Right cardiac atrium (tissue), 5 donors: ENCODE results near the gene PKP2. TPM values are rescaled to one million over a fixed set of nuclear protein-coding genes. Genes with fewer than 3 reads are reported as not detected.

Experiments
- ATAC-seq, 2 donors: fragments of 200-7000 bp; cut with Tn5 transposase; one replicate each; pipeline versions ENCODE4 v1.8.0 to v1.9.1; 2020; ENCODE audit warnings: moderate library complexity in 2 of 2, mild to moderate bottlenecking in 1 of 2
- DNase-seq, 3 donors: peaks; one replicate each; pipeline ENCODE4 v3.0.0-alpha.2; 2020
- H3K27ac ChIP-seq: one replicate; pipeline ENCODE4 v1.5.1; 2013; ENCODE audit warnings: mild to moderate bottlenecking, low read length, control low read depth, moderate library complexity
- H3K27me3 ChIP-seq: one replicate; pipeline ENCODE4 v1.6.1; 2013; ENCODE audit not compliant: control insufficient read depth, insufficient read depth
- H3K4me1 ChIP-seq: one replicate; pipeline ENCODE4 v1.6.1; 2013; ENCODE audit warnings: low read length; ENCODE audit not compliant: control insufficient read depth, insufficient read depth
- H3K4me3 ChIP-seq: one replicate; pipeline ENCODE4 v1.5.1; 2013; ENCODE audit warnings: low read length, control low read depth
- H3K9me3 ChIP-seq: one replicate; pipeline ENCODE4 v1.6.1; 2013; ENCODE audit warnings: low read length; ENCODE audit not compliant: control insufficient read depth
- WGBS: extraction: QIAGEN DNeasy Blood & Tissue Kit; methylation state at CpG from one replicate; pipeline ENCODE4 v1.1.7; 2013; 5-methylcytosine and 5-hydroxymethylcytosine counted together
- intact Hi-C, 4 donors: fragments of 100-400 bp; cut with DNase I; formaldehyde crosslinking; loops; one replicate each; pipeline versions ENCODE4 v1.11.0 to v1.14.0; 2022 to 2023
- polyA plus RNA-seq: library from polyadenylated mRNA; stranded (reverse); fragments of 200-250 nt; gene quantifications from one replicate; pipeline ENCODE4 v1.2.3, GENCODE V29; 2013
- total RNA-seq, 4 donors: library from RNA; stranded (reverse); fragmentation: NEBNext Ultra II Directional; extraction: Animal tissue kit (Norgen Biotek cat#: 25700); gene quantifications; one replicate each; pipeline ENCODE4 v1.2.1, GENCODE V29; 2021
- donor health status: healthy with polysubstance abuse.
- donor health status: DM: no; HTN: yes; CAD: no.
- donor health status: DM: no; HTN: no; CAD: no.
- donor health status: DM: no; HTN: yes; CAD: no; lungs with severe emphysema.
- donor health status: DM: yes; HTN: yes; CAD: no.

PKP2 gene
- total and polyA plus RNA-seq, 5 donors, result 84.6 to 374 (median 193) TPM

GRCh38 chr12:32837974-32838373, 58.6 kb downstream of the PKP2 start:
- ATAC-seq (no peak), DNase-seq (no peak)
- Histone ChIP-seq H3K9me3 (no peaks in the 10 kb centered on the region), H3K4me3 (no peak overlapping the region), H3K4me1 (no peaks in the 10 kb centered on the region), H3K27me3 (no peaks in the 10 kb centered on the region), H3K27ac (no peak overlapping the region)
- intact Hi-C loops, result no loop called here
- 96% methylated on average over 5 of the region's 5 CpGs for WGBS

- intact Hi-C loops, result no loop called here
- H3K27me3 ChIP-seq, result no peaks in the 10 kb centered on the region
- H3K9me3 ChIP-seq, result no peaks in the 10 kb centered on the region
- 69% methylated on average over 3 of the region's 3 CpGs for WGBS
- ATAC-seq (no peak), DNase-seq (no peak)
- H3K4me1 ChIP-seq, result no peaks in the 10 kb centered on the region
- H3K4me3 ChIP-seq, result no peak overlapping the region
- H3K27ac ChIP-seq, result no peak overlapping the region
These were observed 59.9 kb downstream of the PKP2 start for GRCh38 chr12:32836710-32837109.

DNA sequence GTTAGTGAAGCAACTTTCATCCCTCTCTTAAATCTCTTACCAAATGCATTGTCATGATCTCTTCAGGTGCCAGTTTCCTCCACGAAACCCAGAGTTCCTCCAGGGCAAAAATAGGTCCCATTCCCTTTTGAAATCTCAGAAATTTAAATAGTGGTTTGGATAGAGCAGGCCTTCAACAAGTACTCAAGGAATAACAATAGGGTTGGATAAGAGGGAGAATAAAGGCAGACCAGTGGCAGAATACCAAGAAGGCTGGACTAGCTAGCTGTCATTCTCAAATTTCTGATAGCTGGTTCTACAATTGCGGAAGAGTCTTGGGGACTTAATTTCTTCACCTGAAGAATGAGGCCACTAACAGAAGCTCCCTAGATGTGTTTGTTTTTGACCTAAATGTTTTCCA, 62.5 kb downstream of the PKP2 start:
- H3K4me1 ChIP-seq, result no peaks in the 10 kb centered on the region
- no peaks in the 10 kb centered on the region for H3K27me3 ChIP-seq
- no peak overlapping the region for H3K4me3 ChIP-seq
- DNase-seq (no peak), ATAC-seq (no peak)
- 78% methylated on average over 2 of the region's 2 CpGs for WGBS
- H3K9me3 ChIP-seq, result no peaks in the 10 kb centered on the region
- intact Hi-C loops, result no loop called here
- H3K27ac ChIP-seq, result no peak overlapping the region

DNA sequence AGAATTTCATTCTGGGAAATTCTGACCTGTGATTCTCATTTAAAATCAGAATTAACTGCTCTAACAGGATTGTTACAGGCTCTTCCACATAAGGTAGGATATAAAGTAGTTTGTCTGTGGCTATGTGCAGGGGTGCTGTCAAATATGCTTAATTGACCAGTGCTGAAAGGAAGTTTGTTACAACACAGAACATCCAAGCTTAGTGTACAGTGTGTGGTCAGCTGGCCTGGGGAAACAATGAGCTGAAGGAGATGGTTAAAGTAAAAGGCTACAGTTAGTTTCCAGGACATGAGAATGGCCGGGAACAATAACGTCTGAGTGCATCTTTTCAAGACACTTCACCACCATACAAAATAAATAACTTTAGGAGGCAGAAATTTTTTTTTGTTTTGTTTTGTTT, 68.0 kb downstream of the PKP2 start:
- intact Hi-C loops, result loop anchor here in 1 of 4 donors (10.0 kb wide), 1 partner anchor 66 kb away; the partner anchor contains the start of gene PKP2
- no peaks in the 10 kb centered on the region for H3K9me3 ChIP-seq
- H3K27ac ChIP-seq, result peak overlapping the region; percentile 75
- 66% methylated on average over 2 of the region's 2 CpGs for WGBS
- H3K4me1 ChIP-seq, result peaks cover 2% of the 10 kb centered on the region
- ATAC-seq (peak; percentile 14 to 39), DNase-seq (no peak)
- no peak overlapping the region for H3K4me3 ChIP-seq
- H3K27me3 ChIP-seq, result no peaks in the 10 kb centered on the region

DNA sequence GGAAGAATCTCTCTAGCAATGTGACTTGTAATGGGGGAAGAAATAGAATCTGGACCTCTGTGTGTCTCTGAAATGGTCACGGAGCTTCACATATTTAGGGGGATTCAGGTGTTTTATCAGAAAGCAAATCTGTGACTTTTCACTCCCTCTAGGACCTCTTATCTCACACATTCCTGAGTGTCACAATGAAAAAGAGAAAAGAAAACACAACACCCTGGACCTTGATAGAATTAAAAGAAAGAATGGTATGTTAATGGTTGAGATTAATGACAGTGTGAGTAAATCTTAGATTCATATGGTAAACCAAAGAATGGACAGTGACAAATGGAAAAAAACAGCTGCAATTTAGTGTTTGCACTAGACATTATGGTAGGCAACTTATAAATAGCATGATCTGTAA, 68.5 kb downstream of the PKP2 start:
- DNase-seq (no peak), ATAC-seq (no peak)
- Histone ChIP-seq H3K27me3 (no peaks in the 10 kb centered on the region), H3K9me3 (no peaks in the 10 kb centered on the region), H3K27ac (peak overlapping the region; percentile 88), H3K4me3 (no peak overlapping the region), H3K4me1 (peaks cover 2% of the 10 kb centered on the region)
- intact Hi-C loops, result loop anchor here in 1 of 4 donors (10.0 kb wide), 1 partner anchor 67 kb away; the partner anchor contains the start of gene PKP2
- WGBS, result 53% methylated on average over 1 of the region's 1 CpG

DNA sequence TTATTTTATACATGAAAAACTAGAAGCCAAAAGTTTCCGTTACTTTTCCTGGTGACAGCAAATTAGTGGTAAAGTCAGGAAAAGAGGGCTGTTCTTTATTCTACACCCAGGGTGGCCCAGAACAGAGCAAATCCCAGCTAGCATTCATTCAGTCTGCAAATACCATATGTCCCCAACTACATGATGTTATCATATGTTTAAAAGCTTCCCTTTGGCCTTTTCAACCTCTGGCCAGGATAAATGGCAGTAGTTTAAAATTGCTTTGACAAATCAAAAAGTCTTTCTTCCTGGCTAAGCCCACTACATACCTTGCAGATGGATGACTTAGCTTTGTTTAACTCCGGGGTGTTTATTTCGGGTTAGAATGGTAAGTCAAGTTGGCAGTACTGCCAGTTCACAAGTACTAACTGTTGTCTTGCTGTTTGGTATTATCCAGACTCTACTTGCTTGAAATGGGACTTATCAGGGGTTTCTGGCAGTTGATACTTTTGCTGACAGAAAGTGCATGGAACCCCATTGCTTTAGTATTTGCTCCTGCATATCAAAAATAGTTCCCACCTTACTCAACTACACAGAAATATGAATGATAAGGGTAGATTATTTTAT, 69.7 kb downstream of the PKP2 start:
- no peaks in the 10 kb centered on the region for H3K27me3 ChIP-seq
- H3K9me3 ChIP-seq, result no peaks in the 10 kb centered on the region
- intact Hi-C loops, result loop anchor here in 1 of 4 donors (10.0 kb wide), 1 partner anchor 68 kb away; the partner anchor contains the start of gene PKP2
- H3K4me3 ChIP-seq, result no peak overlapping the region
- ATAC-seq, result peak; percentile 38 to 59
- H3K4me1 ChIP-seq, result peaks cover 2% of the 10 kb centered on the region
- DNase-seq, result no peak
- H3K27ac ChIP-seq, result peak overlapping the region; percentile 36
- WGBS, result 45% methylated on average over 3 of the region's 3 CpGs

GRCh38 chr12:32824596-32824995, 72.0 kb downstream of the PKP2 start:
- ATAC-seq (no peak), DNase-seq (no peak)
- Histone ChIP-seq H3K27ac (no peak overlapping the region), H3K9me3 (no peaks in the 10 kb centered on the region), H3K4me1 (peaks cover 2% of the 10 kb centered on the region), H3K27me3 (no peaks in the 10 kb centered on the region), H3K4me3 (no peak overlapping the region)
- intact Hi-C loops, result loop anchor here in 1 of 4 donors (10.0 kb wide), 1 partner anchor 70 kb away; the partner anchor contains the start of gene PKP2
- 69% methylated on average over 1 of the region's 1 CpG for WGBS

- 58% methylated on average over 5 of the region's 5 CpGs for WGBS
These were observed 74.2 kb downstream of the PKP2 start for GRCh38 chr12:32822344-32822743.

DNA sequence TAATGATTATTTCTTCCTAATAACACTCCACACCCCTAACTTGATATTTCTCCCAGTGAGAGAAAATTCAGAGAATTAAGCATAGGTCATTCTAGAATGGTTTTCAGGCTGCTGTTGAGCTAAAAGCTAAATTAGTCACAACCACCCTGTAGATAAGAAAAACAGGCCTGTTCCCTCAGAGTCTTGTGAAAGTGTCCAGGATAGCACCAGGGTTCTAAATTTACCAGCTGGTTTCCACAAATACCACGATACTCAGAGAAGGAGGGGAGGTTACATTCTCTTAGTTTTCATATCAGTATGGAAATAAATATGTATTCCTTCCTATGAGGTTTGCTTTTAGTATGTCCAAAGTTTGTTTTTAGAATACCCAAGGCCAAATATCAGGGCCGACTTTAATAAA, 74.9 kb downstream of the PKP2 start:
- ATAC-seq (peak; percentile 80 to 81), DNase-seq (no peak)
- no peak overlapping the region for H3K4me3 ChIP-seq
- WGBS, result 25% methylated on average over 2 of the region's 2 CpGs
- H3K9me3 ChIP-seq, result no peaks in the 10 kb centered on the region
- no peaks in the 10 kb centered on the region for H3K27me3 ChIP-seq
- intact Hi-C loops, result loop anchor here in 1 of 4 donors (10.0 kb wide), 1 partner anchor 73 kb away; the partner anchor contains the start of gene PKP2
- H3K4me1 ChIP-seq, result no peaks in the 10 kb centered on the region
- H3K27ac ChIP-seq, result no peak overlapping the region

More at GRCh38 chr12:32822344-32822743, 74.2 kb downstream of the PKP2 start:
- DNase-seq, result no peak
- no peaks in the 10 kb centered on the region for H3K9me3 ChIP-seq
- no peaks in the 10 kb centered on the region for H3K4me1 ChIP-seq
- no peaks in the 10 kb centered on the region for H3K27me3 ChIP-seq
- intact Hi-C loops, result loop anchor here in 1 of 4 donors (10.0 kb wide), 1 partner anchor 72 kb away; the partner anchor contains the start of gene PKP2
- H3K27ac ChIP-seq, result peak overlapping the region; percentile 62
- no peak for ATAC-seq
- no peak overlapping the region for H3K4me3 ChIP-seq

- Histone ChIP-seq H3K27me3 (no peaks in the 10 kb centered on the region), H3K4me1 (no peaks in the 10 kb centered on the region), H3K4me3 (no peak overlapping the region), H3K27ac (peak overlapping the region; percentile 82), H3K9me3 (no peaks in the 10 kb centered on the region)
- intact Hi-C loops, result loop anchor here in 1 of 4 donors (10.0 kb wide), 1 partner anchor 74 kb away; the partner anchor contains the start of gene PKP2
- whole genome bisulfite sequencing, result 53% methylated on average over 8 of the region's 8 CpGs
- peak in 1 of 3 donors; percentile 35 for DNase-seq
- ATAC-seq, result peak; percentile 44 to 50
These were observed 75.3 kb downstream of the PKP2 start for GRCh38 chr12:32821293-32821692.

DNA sequence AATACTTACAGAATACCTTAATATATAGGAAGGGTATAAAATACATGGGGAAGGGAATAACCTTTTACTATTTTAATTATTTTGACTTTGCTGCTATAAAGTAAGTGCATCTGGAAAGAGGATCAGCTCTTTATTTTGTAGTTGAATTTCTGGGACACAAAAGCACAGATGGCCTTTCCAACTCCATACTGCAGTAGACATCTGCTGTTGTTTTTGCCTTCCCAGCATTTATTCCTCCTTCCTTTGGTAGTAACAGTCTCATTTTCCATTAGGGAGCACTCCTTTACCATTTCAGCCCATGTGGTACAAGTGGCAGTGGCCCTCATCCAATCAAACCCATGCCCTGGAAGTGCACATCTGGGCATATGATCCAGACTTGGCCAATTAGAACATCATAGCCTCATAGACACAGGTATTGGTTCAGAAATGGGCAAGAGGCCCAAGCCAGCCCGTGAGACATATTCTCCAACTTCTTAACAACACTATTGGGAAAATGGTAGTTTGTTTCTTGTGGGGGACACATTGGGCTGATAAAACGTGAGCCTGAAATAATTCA, 76.1 kb downstream of the PKP2 start:
- ATAC-seq, result no peak
- DNase-seq, result no peak
- Histone ChIP-seq H3K9me3 (no peaks in the 10 kb centered on the region), H3K27ac (peak overlapping the region; percentile 82), H3K27me3 (no peaks in the 10 kb centered on the region), H3K4me1 (no peaks in the 10 kb centered on the region), H3K4me3 (peak overlapping the region; percentile 9)
- intact Hi-C loops, result loop anchor here in 1 of 4 donors (10.0 kb wide), 1 partner anchor 74 kb away; the partner anchor contains the start of gene PKP2
- WGBS, result 78% methylated on average over 2 of the region's 2 CpGs
